ENCODE results near the gene PACS1.

GRCh38 chr11:66112601-66113499, 42.8 kb downstream of the PACS1 start:
- TF ChIP-seq REST (IDR thresholded peaks at IDR 0.05; ENCODE audit: insufficient read depth in 1 of 2, low read depth in 2 of 2, low read length in 1 of 2) (no peak), CTCF (IDR thresholded peaks at IDR 0.05) (no peak), SIN3A (IDR thresholded peaks at IDR 0.05; ENCODE audit: borderline replicate concordance, insufficient read depth, low read depth, low read length) (no peak)

Data from Panc1 (cell line).